H9 (cell line): ENCODE measurements around the gene L3HYPDH. TPM values are rescaled to one million over a fixed set of nuclear protein-coding genes. Genes with fewer than 3 reads are reported as not detected.

Experiments
- DNase-seq: peaks from one replicate; pipeline ENCODE4 v3.0.0-alpha.2; 2017
- H2AFZ ChIP-seq: one replicate; pipeline ENCODE4 v1.6.1; 2013; ENCODE audit warnings: mild to moderate bottlenecking, low read length, control low read depth, moderate library complexity
- H2AK5ac ChIP-seq: 2 replicates; pipeline ENCODE4 v1.6.1; 2013; ENCODE audit warnings: low read length, control low read depth, mixed read lengths; ENCODE audit not compliant: insufficient read length
- H2BK120ac ChIP-seq: one replicate; pipeline ENCODE4 v1.6.1; 2013; ENCODE audit warnings: low read depth, mild to moderate bottlenecking, low read length, control low read depth, inconsistent platforms; ENCODE audit not compliant: poor library complexity, severe bottlenecking
- H2BK12ac ChIP-seq: 2 replicates; pipeline ENCODE4 v1.6.1; 2013; ENCODE audit warnings: low read length, control low read depth, mixed read lengths, low read depth; ENCODE audit not compliant: insufficient read length
- H2BK15ac ChIP-seq: 2 replicates; pipeline ENCODE4 v1.6.1; 2013; ENCODE audit warnings: low read depth, low read length, control low read depth
- H2BK20ac ChIP-seq: one replicate; pipeline ENCODE4 v1.6.1; 2013; ENCODE audit warnings: low read depth, mild to moderate bottlenecking, low read length, control low read depth, inconsistent platforms; ENCODE audit not compliant: poor library complexity, severe bottlenecking
- H2BK5ac ChIP-seq: 2 replicates; pipeline ENCODE4 v1.6.1; 2013; ENCODE audit warnings: low read length, control low read depth, mixed read lengths; ENCODE audit not compliant: insufficient read length
- H3K14ac ChIP-seq: 2 replicates; pipeline ENCODE4 v1.6.1; 2013; ENCODE audit warnings: low read length, control low read depth; ENCODE audit not compliant: insufficient read depth
- H3K18ac ChIP-seq: 2 replicates; pipeline ENCODE4 v1.6.1; 2013; ENCODE audit warnings: low read depth, mild to moderate bottlenecking, mixed read lengths, low read length, control low read depth; ENCODE audit not compliant: insufficient read length
- H3K23ac ChIP-seq: 2 replicates; pipeline ENCODE4 v1.6.1; 2013; ENCODE audit warnings: low read length, control low read depth, mixed read lengths, low read depth; ENCODE audit not compliant: insufficient read length
- H3K23me2 ChIP-seq: 2 replicates; pipeline ENCODE4 v1.6.1; 2013; ENCODE audit warnings: low read depth, mild to moderate bottlenecking, mixed read lengths, low read length, control low read depth; ENCODE audit not compliant: insufficient read length, poor library complexity, severe bottlenecking
- H3K27ac ChIP-seq: 2 replicates; pipeline ENCODE4 v1.5.1; 2013; ENCODE audit warnings: low read length, control low read depth, mixed read lengths, low read depth; ENCODE audit not compliant: insufficient read length
- H3K27me3 ChIP-seq: 2 replicates; pipeline ENCODE4 v1.6.1; 2013; ENCODE audit warnings: low read length, control low read depth, inconsistent platforms; ENCODE audit not compliant: insufficient read depth
- H3K4ac ChIP-seq: 2 replicates; pipeline ENCODE4 v1.6.1; 2013; ENCODE audit warnings: low read depth, mild to moderate bottlenecking, control low read depth, inconsistent platforms, low read length, moderate library complexity
- H3K4me1 ChIP-seq: 2 replicates; pipeline ENCODE4 v1.6.1; 2013; ENCODE audit warnings: low read length, control low read depth, inconsistent platforms; ENCODE audit not compliant: insufficient read depth
- H3K4me2 ChIP-seq: 2 replicates; pipeline ENCODE4 v1.6.1; 2013; ENCODE audit warnings: low read length, control low read depth, mixed read lengths; ENCODE audit not compliant: insufficient read length, insufficient read depth
- H3K56ac ChIP-seq: 2 replicates; pipeline ENCODE4 v1.6.1; 2013; ENCODE audit warnings: low read depth, mild to moderate bottlenecking, mixed read lengths, low read length, control low read depth; ENCODE audit not compliant: insufficient read length
- H3K79me1 ChIP-seq: 2 replicates; pipeline ENCODE4 v1.6.1; 2013; ENCODE audit warnings: low read depth, mild to moderate bottlenecking, moderate library complexity, low read length, control low read depth, inconsistent platforms; ENCODE audit not compliant: insufficient read depth, poor library complexity, severe bottlenecking
- H3K79me2 ChIP-seq: 2 replicates; pipeline ENCODE4 v1.6.1; 2013; ENCODE audit warnings: low read length, control low read depth, inconsistent platforms; ENCODE audit not compliant: insufficient read depth
- H3K9ac ChIP-seq: 2 replicates; pipeline ENCODE4 v1.6.1; 2013; ENCODE audit warnings: low read length, control low read depth, mixed read lengths; ENCODE audit not compliant: insufficient read length; ENCODE audit errors: extremely low read depth
- H3K9me3 ChIP-seq: one replicate; pipeline ENCODE4 v1.6.1; 2013; ENCODE audit warnings: low read depth, low read length, inconsistent platforms; ENCODE audit not compliant: control insufficient read depth
- H3T11ph ChIP-seq: one replicate; pipeline ENCODE4 v1.6.1; 2013; ENCODE audit warnings: mild to moderate bottlenecking, low read length, control low read depth, inconsistent platforms
- H4K20me1 ChIP-seq: one replicate; pipeline ENCODE4 v1.6.1; 2013; ENCODE audit not compliant: control insufficient read depth, insufficient read length, insufficient read depth
- H4K5ac ChIP-seq: 2 replicates; pipeline ENCODE4 v1.6.1; 2013; ENCODE audit warnings: low read depth, mild to moderate bottlenecking, mixed read lengths, low read length, control low read depth; ENCODE audit not compliant: insufficient read length
- H4K8ac ChIP-seq: replicated peaks from 2 replicates; pipeline ENCODE4 v1.6.1; 2013; ENCODE audit warnings: low read length, control low read depth, mixed read lengths, low read depth; ENCODE audit not compliant: insufficient read length
- H4K91ac ChIP-seq: 2 replicates; pipeline ENCODE4 v1.6.1; 2013; ENCODE audit warnings: low read depth, mild to moderate bottlenecking, moderate library complexity, mixed read lengths, low read length, control low read depth; ENCODE audit not compliant: insufficient read length
- H3K27ac Mint-ChIP-seq, 3 experiments: 2 replicates in 2 of 3; 3 replicates in 1 of 3; pipeline ENCODE4 v1.8.0; 2020 to 2021; ENCODE audit warnings: mixed read lengths in 3 of 3, mild to moderate bottlenecking in 1 of 3, moderate library complexity in 1 of 3
- H3K27me3 Mint-ChIP-seq: 2 replicates; pipeline ENCODE4 v1.8.0; 2021; ENCODE audit warnings: low read depth, mild to moderate bottlenecking, moderate library complexity, mixed read lengths
- H3K36me3 Mint-ChIP-seq, 3 experiments: 2 replicates in 2 of 3; 3 replicates in 1 of 3; pipeline ENCODE4 v1.8.0; 2020 to 2021; ENCODE audit warnings: low read depth in 3 of 3, mixed read lengths in 3 of 3; ENCODE audit not compliant: insufficient read depth in 1 of 3
- H3K4me1 Mint-ChIP-seq, 2 experiments: 2 replicates each; pipeline ENCODE4 v1.8.0; 2020; ENCODE audit warnings: mixed read lengths in 2 of 2
- H3K4me3 Mint-ChIP-seq, 2 experiments: 2 replicates in 1 of 2; 3 replicates in 1 of 2; pipeline ENCODE4 v1.8.0; 2020 to 2021; ENCODE audit warnings: mild to moderate bottlenecking in 2 of 2, mixed read lengths in 2 of 2, moderate library complexity in 1 of 2
- H3K9me3 Mint-ChIP-seq, 2 experiments: 2 replicates in 1 of 2; 3 replicates in 1 of 2; pipeline ENCODE4 v1.8.0; 2020; ENCODE audit warnings: mild to moderate bottlenecking in 2 of 2, mixed read lengths in 2 of 2, moderate library complexity in 1 of 2
- WGBS: extraction: QIAGEN DNeasy Blood & Tissue Kit; methylation state at CpG from one replicate; pipeline ENCODE4 v1.1.7; 2013; ENCODE audit warnings: missing lambda C conversion rate, low lambda C conversion rate, mixed read lengths; ENCODE audit not compliant: insufficient read length; ENCODE audit errors: extremely low coverage; 5-methylcytosine and 5-hydroxymethylcytosine counted together
- total RNA-seq: library from RNA; stranded (reverse); gene quantifications from 2 replicates; pipeline ENCODE4 v1.2.1, GENCODE V29; 2021
- TF ChIP-seq, protein P1 (sequence below): fragments of 200-600 bp; sonication (generic); conservative IDR thresholded peaks from 3 replicates; pipeline ENCODE4 v1.8.0; 2021; ENCODE audit warnings: antibody characterized with exemption, mild to moderate bottlenecking

L3HYPDH gene
- total RNA-seq, 1 experiment from 2014 or later = 15.7 TPM

- Mint-ChIP-seq H3K4me1 (no peaks in the 10 kb centered on the region), H3K27me3 (no peaks in the 10 kb centered on the region), H3K27ac (no peak overlapping the region), H3K36me3 (peaks cover 5 to 24% (median 13%) of the 10 kb centered on the region in 3 experiments; a peak in 5 of 7 replicates), H3K4me3 (no peak overlapping the region), H3K9me3 (no peaks in the 10 kb centered on the region)
- H2AK5ac ChIP-seq = no peak overlapping the region
- H3K4me1 ChIP-seq = no peaks in the 10 kb centered on the region
- H2AFZ ChIP-seq = no peak overlapping the region
- no peak overlapping the region for H3K4ac ChIP-seq
- H2BK5ac ChIP-seq = no peak overlapping the region
- H3K18ac ChIP-seq = no peak overlapping the region
- H2BK12ac ChIP-seq = no peak overlapping the region
- DNase-seq = no peak
- no peaks in the 10 kb centered on the region for H3K9me3 ChIP-seq
- no peaks in the 10 kb centered on the region for H3K27me3 ChIP-seq
- no peak overlapping the region for H3K56ac ChIP-seq
- no peaks in the 10 kb centered on the region for H3K79me1 ChIP-seq
- TF ChIP-seq, protein P1, sequence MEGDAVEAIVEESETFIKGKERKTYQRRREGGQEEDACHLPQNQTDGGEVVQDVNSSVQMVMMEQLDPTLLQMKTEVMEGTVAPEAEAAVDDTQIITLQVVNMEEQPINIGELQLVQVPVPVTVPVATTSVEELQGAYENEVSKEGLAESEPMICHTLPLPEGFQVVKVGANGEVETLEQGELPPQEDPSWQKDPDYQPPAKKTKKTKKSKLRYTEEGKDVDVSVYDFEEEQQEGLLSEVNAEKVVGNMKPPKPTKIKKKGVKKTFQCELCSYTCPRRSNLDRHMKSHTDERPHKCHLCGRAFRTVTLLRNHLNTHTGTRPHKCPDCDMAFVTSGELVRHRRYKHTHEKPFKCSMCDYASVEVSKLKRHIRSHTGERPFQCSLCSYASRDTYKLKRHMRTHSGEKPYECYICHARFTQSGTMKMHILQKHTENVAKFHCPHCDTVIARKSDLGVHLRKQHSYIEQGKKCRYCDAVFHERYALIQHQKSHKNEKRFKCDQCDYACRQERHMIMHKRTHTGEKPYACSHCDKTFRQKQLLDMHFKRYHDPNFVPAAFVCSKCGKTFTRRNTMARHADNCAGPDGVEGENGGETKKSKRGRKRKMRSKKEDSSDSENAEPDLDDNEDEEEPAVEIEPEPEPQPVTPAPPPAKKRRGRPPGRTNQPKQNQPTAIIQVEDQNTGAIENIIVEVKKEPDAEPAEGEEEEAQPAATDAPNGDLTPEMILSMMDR = no peak
- no peak overlapping the region for H3K4me2 ChIP-seq
- H4K20me1 ChIP-seq = no peaks in the 10 kb centered on the region
- no peaks in the 10 kb centered on the region for H3K23me2 ChIP-seq
- no peak overlapping the region for H2BK15ac ChIP-seq
- no peak overlapping the region for H3K27ac ChIP-seq
- H4K8ac ChIP-seq = no peak overlapping the region
- H2BK20ac ChIP-seq = no peak overlapping the region
- H4K5ac ChIP-seq = no peak overlapping the region
- H3K79me2 ChIP-seq = no peaks in the 10 kb centered on the region
- H3K14ac ChIP-seq = no peak overlapping the region
- WGBS = no CpG with 5 or more reads among the region's 3 CpGs
- H2BK120ac ChIP-seq = no peak overlapping the region
- H3T11ph ChIP-seq = no peak overlapping the region
- no peak overlapping the region for H3K23ac ChIP-seq
- H3K9ac ChIP-seq = no peak overlapping the region
- no peak overlapping the region for H4K91ac ChIP-seq
These were observed 16.5 kb upstream of the L3HYPDH start for GRCh38 chr14:59500732-59501131.
